Lower lobe of right lung (tissue), 2 donors: ENCODE results near the gene TMEM126A. TPM values are rescaled to one million over a fixed set of nuclear protein-coding genes. Genes with fewer than 3 reads are reported as not detected.

ENCODE experiments used
- ATAC-seq, 2 donors: fragments of 200-7000 bp; cut with Tn5 transposase; one replicate each; pipeline ENCODE4 v1.9.1; 2020 to 2022; ENCODE audit warnings: mild to moderate bottlenecking in 2 of 2, moderate library complexity in 2 of 2
- DNase-seq: peaks from one replicate; pipeline ENCODE4 v3.0.0-alpha.2; 2020
- H3K27ac ChIP-seq: fragments of 200-600 bp; one replicate; pipeline ENCODE4 v1.8.0; 2022
- H3K27me3 ChIP-seq: fragments of 200-600 bp; one replicate; pipeline ENCODE4 v1.8.0; 2022; ENCODE audit warnings: low read depth
- H3K36me3 ChIP-seq: fragments of 200-600 bp; one replicate; pipeline ENCODE4 v1.8.0; 2022; ENCODE audit warnings: mild to moderate bottlenecking
- H3K4me1 ChIP-seq: fragments of 200-600 bp; one replicate; pipeline ENCODE4 v1.8.0; 2022
- H3K4me3 ChIP-seq: fragments of 200-600 bp; one replicate; pipeline ENCODE4 v1.8.0; 2022; ENCODE audit warnings: mild to moderate bottlenecking
- H3K9me3 ChIP-seq: fragments of 200-600 bp; one replicate; pipeline ENCODE4 v1.8.0; 2022
- intact Hi-C: fragments of 100-400 bp; cut with DNase I; formaldehyde crosslinking; loops from one replicate; pipeline ENCODE4 v1.11.0; 2022
- total RNA-seq: library from RNA; stranded (reverse); fragmentation: NEBNext Ultra II Directional; extraction: Animal tissue kit (Norgen Biotek cat#: 25700); gene quantifications from one replicate; pipeline ENCODE4 v1.2.1, GENCODE V29; 2021
- TF ChIP-seq, protein P1 (sequence below): fragments of 200-600 bp; IDR thresholded peaks from one replicate; pipeline ENCODE4 v1.8.0; 2022; ENCODE audit warnings: antibody characterized with exemption, mild to moderate bottlenecking
- donor health status: DM: no; HTN: yes; CAD: no; lungs with severe emphysema.

TMEM126A gene
- total RNA-seq, 1 donor from 2014 or later: 26.9 TPM

DNA sequence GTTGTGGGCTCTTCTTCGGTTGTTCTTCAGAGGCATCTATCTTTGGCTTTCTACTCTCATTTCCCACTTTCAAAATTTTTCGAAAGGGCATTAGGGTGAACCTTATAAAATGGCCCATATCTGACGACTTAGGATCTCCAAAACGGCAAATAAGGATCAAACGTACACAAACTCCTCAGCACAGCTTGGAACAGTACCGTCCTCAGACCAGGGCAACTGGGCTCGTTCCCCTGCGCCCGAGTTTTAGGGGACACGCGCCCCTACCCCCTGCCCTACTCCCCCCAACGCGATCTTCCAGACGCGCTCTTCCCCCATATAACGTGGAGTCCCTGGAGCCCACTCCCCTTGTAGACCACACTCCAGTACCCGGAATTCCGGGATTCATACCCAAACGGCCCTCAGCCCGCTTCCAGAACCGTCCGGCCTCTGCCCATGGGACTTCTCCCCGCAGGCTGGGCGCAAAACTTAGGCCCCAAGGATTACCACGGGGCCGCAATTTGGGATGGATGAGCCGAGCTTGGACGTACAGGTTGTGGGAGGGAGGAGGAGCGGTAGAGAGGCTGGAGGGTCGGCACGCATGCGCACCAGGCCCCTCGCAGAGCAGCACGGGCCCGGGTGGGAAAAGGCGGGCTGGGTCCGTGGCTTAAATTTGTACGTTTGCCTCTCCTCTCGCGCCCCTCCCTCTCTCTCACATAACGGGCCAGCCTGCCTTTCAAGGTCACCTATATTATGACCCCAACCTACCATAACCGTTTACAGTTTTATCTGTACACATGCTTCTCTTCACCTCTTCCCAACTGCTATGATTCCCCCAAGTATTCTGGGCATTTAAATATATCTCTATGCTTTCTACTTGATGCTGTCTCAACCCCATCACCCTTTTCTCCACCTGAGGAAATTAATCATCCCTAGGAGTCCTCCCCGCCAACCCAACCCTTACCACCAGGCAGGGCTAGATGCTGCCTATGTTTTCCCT lies 34.9 kb downstream of the TMEM126A start:
- Histone ChIP-seq H3K27ac (peak overlapping the region; percentile 54), H3K36me3 (no peaks in the 10 kb centered on the region), H3K4me3 (peak overlapping the region; percentile 63), H3K27me3 (no peaks in the 10 kb centered on the region), H3K9me3 (no peaks in the 10 kb centered on the region), H3K4me1 (peaks cover 14% of the 10 kb centered on the region)
- DNase-seq (peak; percentile 80), ATAC-seq (peak; percentile 82 to 89)
- intact Hi-C loops: no loop called here
- TF ChIP-seq, protein P1, sequence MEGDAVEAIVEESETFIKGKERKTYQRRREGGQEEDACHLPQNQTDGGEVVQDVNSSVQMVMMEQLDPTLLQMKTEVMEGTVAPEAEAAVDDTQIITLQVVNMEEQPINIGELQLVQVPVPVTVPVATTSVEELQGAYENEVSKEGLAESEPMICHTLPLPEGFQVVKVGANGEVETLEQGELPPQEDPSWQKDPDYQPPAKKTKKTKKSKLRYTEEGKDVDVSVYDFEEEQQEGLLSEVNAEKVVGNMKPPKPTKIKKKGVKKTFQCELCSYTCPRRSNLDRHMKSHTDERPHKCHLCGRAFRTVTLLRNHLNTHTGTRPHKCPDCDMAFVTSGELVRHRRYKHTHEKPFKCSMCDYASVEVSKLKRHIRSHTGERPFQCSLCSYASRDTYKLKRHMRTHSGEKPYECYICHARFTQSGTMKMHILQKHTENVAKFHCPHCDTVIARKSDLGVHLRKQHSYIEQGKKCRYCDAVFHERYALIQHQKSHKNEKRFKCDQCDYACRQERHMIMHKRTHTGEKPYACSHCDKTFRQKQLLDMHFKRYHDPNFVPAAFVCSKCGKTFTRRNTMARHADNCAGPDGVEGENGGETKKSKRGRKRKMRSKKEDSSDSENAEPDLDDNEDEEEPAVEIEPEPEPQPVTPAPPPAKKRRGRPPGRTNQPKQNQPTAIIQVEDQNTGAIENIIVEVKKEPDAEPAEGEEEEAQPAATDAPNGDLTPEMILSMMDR: no peak

DNA sequence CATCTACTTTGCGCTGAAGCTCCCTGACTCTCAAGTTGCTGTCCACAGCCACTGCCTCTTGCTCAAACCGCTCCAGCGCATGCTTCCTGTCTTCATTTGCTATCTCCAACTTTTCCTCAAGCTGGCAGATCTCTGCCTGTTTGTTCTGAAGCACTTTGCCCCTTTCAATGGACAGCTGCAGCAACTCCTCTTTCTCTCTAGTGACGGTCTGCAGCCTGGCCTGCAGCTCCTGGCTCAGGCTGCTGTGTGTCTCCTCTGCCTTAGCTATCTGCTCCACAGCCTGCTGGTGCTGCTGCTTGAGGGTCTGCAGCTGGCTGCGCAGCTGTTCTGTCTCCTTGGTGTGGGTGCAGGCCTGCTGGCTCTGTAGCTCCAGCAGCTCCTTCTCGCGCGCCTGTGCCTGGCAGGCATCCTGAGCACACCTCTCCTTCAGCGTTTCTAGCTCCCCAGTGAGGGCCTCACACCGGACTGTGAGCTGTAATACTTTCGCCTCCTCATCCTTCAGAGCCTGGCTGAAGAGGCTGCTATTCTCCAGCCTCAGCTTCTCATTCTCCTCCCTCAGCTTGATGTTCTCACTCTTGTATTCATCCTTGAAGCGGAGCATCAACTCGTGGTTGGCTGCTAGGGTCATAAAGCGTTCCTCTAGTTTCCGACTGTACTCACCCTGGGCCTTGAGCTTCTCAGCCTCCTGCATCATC lies 37.5 kb downstream of the TMEM126A start:
- Histone ChIP-seq H3K4me3 (peak overlapping the region; percentile 40), H3K27me3 (no peaks in the 10 kb centered on the region), H3K9me3 (no peaks in the 10 kb centered on the region), H3K4me1 (peaks cover 14% of the 10 kb centered on the region), H3K36me3 (no peaks in the 10 kb centered on the region), H3K27ac (peak overlapping the region; percentile 48)
- DNase-seq (peak; percentile 48), ATAC-seq (peak; percentile 38 to 75)
- intact Hi-C loops: no loop called here
- TF ChIP-seq, protein P1: no peak

DNA sequence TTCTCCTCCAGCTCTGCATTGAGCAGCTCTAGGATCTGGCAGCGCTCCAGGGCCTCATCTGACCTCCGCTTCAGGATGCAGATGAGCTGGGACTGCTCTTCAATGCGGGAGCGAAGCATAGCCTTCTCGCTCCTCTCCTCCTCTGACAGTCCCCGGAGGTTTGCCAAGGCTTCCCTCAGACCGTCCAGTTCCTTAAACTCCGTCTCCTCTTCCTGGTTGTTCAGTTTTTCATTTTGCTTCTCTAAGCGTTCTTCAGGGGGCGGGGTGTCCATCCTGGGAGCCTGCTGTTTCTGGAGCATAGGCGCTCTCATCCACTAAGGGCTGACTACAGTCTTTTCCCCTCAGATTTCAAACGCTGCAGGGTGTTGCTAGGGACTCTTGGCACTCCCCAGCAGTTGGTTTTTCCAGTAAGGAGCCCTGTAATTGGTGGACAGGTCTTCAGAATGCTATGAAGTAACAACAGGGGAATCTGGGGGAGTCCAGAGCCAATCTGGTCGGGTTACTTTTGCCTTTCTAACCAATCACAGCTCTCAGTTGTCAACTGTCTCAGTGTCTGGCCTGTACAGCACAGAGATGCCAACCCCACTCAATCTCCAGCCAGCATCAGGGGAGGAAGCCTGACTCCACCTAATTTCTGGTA lies 38.2 kb downstream of the TMEM126A start, which contains the start of gene CCDC89:
Gene CCDC89 (minus strand): TSS at position 376 of the 640 bp plus-strand sequence. CDS start 65 bp downstream, at position 311.
- Histone ChIP-seq H3K27ac (peak within 1 kb of the TSS; percentile 50), H3K4me3 (peak within 1 kb of the TSS; percentile 40), H3K27me3 (no peaks in the 10 kb centered on the region), H3K9me3 (no peaks in the 10 kb centered on the region), H3K4me1 (peaks cover 14% of the 10 kb centered on the region), H3K36me3 (no peaks in the 10 kb centered on the region)
- intact Hi-C loops: no loop called here
- TF ChIP-seq, protein P1: no peak
- ATAC-seq (peak; percentile 78 to 80), DNase-seq (peak; percentile 54)

DNA sequence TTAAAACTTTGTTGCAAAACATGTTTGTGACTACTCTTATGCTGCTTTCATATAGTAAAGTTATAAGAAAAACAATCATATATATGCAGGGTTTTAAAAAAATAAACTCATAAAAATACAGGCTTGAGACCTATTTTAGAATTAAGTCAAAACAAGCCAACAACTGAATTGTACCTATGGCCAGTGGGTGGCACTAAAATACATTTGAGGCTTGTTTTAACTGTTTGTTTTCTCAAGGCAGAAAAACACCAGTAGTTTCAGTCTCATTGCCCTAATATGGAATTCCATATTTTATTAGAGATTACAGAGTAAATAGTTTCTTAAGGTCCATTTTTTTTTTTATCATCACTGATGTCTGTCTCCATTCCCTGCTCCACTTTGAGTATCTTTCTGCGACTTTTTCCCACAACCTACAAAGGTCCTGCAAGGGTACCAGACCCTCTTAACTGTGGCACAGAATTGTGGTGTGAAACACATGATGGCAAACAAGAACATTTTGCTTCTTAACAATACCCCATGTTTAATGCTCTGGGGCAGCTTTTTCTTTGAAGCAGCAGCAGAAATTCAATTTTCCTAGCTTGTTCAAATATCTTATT lies 46.7 kb downstream of the TMEM126A start:
- no peak overlapping the region for H3K27ac ChIP-seq
- ATAC-seq: no peak
- TF ChIP-seq, protein P1: peak; percentile 44
- H3K4me1 ChIP-seq: no peaks in the 10 kb centered on the region
- no peaks in the 10 kb centered on the region for H3K36me3 ChIP-seq
- H3K4me3 ChIP-seq: no peak overlapping the region
- no peaks in the 10 kb centered on the region for H3K27me3 ChIP-seq
- DNase-seq: no peak
- intact Hi-C loops: no loop called here
- no peaks in the 10 kb centered on the region for H3K9me3 ChIP-seq

DNA sequence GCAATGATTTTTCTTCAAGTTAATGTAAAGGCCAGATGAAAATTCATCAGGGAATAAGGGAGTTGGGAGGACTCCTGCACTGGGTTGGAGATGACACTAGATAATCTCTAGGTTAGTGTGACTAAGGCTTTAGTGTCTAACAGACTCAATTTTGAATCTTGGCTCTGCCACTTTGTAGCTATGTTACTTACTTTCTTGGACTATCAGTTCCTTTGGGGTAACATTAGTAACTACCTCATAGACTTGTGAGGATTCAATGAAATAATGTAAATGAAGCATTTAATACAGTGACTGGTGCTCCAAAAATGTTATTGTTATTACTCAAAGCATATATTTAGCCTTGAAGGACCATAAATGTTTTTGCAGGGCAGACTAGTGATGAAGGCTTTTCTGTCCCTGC lies 47.8 kb downstream of the TMEM126A start:
- H3K4me3 ChIP-seq: no peak overlapping the region
- TF ChIP-seq, protein P1: no peak
- no peaks in the 10 kb centered on the region for H3K4me1 ChIP-seq
- H3K27ac ChIP-seq: no peak overlapping the region
- no peaks in the 10 kb centered on the region for H3K36me3 ChIP-seq
- intact Hi-C loops: no loop called here
- DNase-seq: no peak
- no peak for ATAC-seq
- H3K9me3 ChIP-seq: no peaks in the 10 kb centered on the region
- no peaks in the 10 kb centered on the region for H3K27me3 ChIP-seq
